Fibroblast of the aortic adventitia (primary cell): Measurements from ENCODE around the gene CRTC3. TPM values are rescaled to one million over a fixed set of nuclear protein-coding genes. Genes with fewer than 3 reads are reported as not detected.
"Not testable (repeated sequence)": the region's sequence is repeated elsewhere in the genome, so short reads cannot be mapped to it uniquely, and the experiment has no call there.

Experiments used
- DNase-seq: peaks from one replicate; pipeline ENCODE4 v3.0.0-alpha.2; 2010; ENCODE audit warnings: low read depth
- H3K4me3 ChIP-seq: 2 replicates; pipeline ENCODE4 v1.5.1; 2011; ENCODE audit warnings: low read depth, mild to moderate bottlenecking, control low read depth, low read length, moderate library complexity
- CTCF ChIP-seq: IDR thresholded peaks from 2 replicates; pipeline ENCODE4 v1.5.1; 2011; ENCODE audit warnings: mild to moderate bottlenecking, low read length, control low read depth, inconsistent platforms; ENCODE audit not compliant: insufficient read depth
- total RNA-seq: library from RNA; depleted of rRNA; stranded (reverse); fragments of >200 nt; gene quantifications from 2 replicates; pipeline ENCODE4 v1.2.3, GENCODE V29; 2012; ENCODE audit warnings: low replicate concordance

Gene CRTC3
- total RNA-seq, 1 donor: 15.7 TPM

- no peak for DNase-seq
- no peak overlapping the region for H3K4me3 ChIP-seq
- no peak for TF ChIP-seq CTCF
Observed at GRCh38 chr15:90520365-90520764, 9.4 kb upstream of the CRTC3 start.

- no peak for TF ChIP-seq CTCF
- no peak overlapping the region for H3K4me3 ChIP-seq
- no peak for DNase-seq
Observed at GRCh38 chr15:90523373-90523772, 6.3 kb upstream of the CRTC3 start.

GRCh38 chr15:90524018-90524803, 5.5 kb upstream of the CRTC3 start:
- peak; percentile 17 for DNase-seq
- H3K4me3 ChIP-seq: not testable (repeated sequence)

- H3K4me3 ChIP-seq: no peak overlapping the region
- no peak for DNase-seq
- no peak for TF ChIP-seq CTCF
Observed at GRCh38 chr15:90529011-90529370, 732 bp upstream of the CRTC3 start.

- TF ChIP-seq CTCF: no peak
- peak overlapping the region; percentile 85 for H3K4me3 ChIP-seq
- DNase-seq: peak; percentile 33
Observed at GRCh38 chr15:90530250-90531051, 728 bp downstream of the CRTC3 start.

- no peak for DNase-seq
- no peak for TF ChIP-seq CTCF
- H3K4me3 ChIP-seq: peak overlapping the region; percentile 85
Observed at GRCh38 chr15:90531147-90531546, 1.4 kb downstream of the CRTC3 start.

GRCh38 chr15:90535254-90535653, 5.5 kb downstream of the CRTC3 start:
- no peak for DNase-seq
- TF ChIP-seq CTCF: no peak
- H3K4me3 ChIP-seq: no peak overlapping the region
